Left ventricle myocardium inferior (tissue), 1 donor: ENCODE measurements around the gene ENDOV. TPM values are rescaled to one million over a fixed set of nuclear protein-coding genes. Genes with fewer than 3 reads are reported as not detected.

ENCODE experiments used
- DNase-seq: peaks from one replicate; pipeline ENCODE4 v3.0.0-alpha.2; 2020
- H3K27ac ChIP-seq: fragments of 200-600 bp; replicated peaks from 2 replicates; pipeline ENCODE4 v1.8.0; 2021
- H3K27me3 ChIP-seq: fragments of 200-600 bp; 2 replicates; pipeline ENCODE4 v1.8.0; 2021; ENCODE audit warnings: low read depth
- H3K36me3 ChIP-seq: fragments of 200-600 bp; 2 replicates; pipeline ENCODE4 v1.8.0; 2021
- H3K4me1 ChIP-seq: fragments of 200-600 bp; 2 replicates; pipeline ENCODE4 v1.8.0; 2021
- H3K4me3 ChIP-seq: fragments of 200-600 bp; 2 replicates; pipeline ENCODE4 v1.8.0; 2021; ENCODE audit warnings: mild to moderate bottlenecking, moderate library complexity
- H3K9me3 ChIP-seq: fragments of 200-600 bp; replicated peaks from 2 replicates; pipeline ENCODE4 v1.8.0; 2021
- CTCF ChIP-seq: fragments of 200-600 bp; IDR thresholded peaks from 2 replicates; pipeline ENCODE4 v1.8.0; 2021; ENCODE audit warnings: antibody characterized with exemption, mild to moderate bottlenecking, borderline replicate concordance
- intact Hi-C: fragments of 100-400 bp; cut with micrococcal nuclease; formaldehyde crosslinking; loops from one replicate; pipeline ENCODE4 v1.11.0; 2022
- total RNA-seq: library from RNA; stranded (reverse); fragmentation: NEBNext Ultra II Directional; extraction: Animal tissue kit (Norgen Biotek cat#: 25700); gene quantifications from one replicate; pipeline ENCODE4 v1.2.1, GENCODE V29; 2021
- donor health status: DM: no; HTN: yes; CAD: no; lungs with severe emphysema.

The ENDOV gene
- total RNA-seq, 1 donor from 2014 or later, result 11.3 TPM

- H3K9me3 ChIP-seq, result no peaks in the 10 kb centered on the region
- no peaks in the 10 kb centered on the region for H3K36me3 ChIP-seq
- no peak for TF ChIP-seq CTCF
- no peak overlapping the region for H3K27ac ChIP-seq
- no peak overlapping the region for H3K4me3 ChIP-seq
- intact Hi-C loops, result no loop called here
- peaks cover 46% of the 10 kb centered on the region for H3K4me1 ChIP-seq
- H3K27me3 ChIP-seq, result peaks cover 100% of the 10 kb centered on the region
- DNase-seq, result no peak
Observed at GRCh38 chr17:80474231-80474960, 59.4 kb downstream of the ENDOV start.

GRCh38 chr17:80474961-80475909, 60.3 kb downstream of the ENDOV start:
- TF ChIP-seq CTCF, result no peak
- no peak for DNase-seq
- H3K27me3 ChIP-seq, result peaks cover 100% of the 10 kb centered on the region
- H3K27ac ChIP-seq, result no peak overlapping the region
- H3K36me3 ChIP-seq, result no peaks in the 10 kb centered on the region
- no peaks in the 10 kb centered on the region for H3K9me3 ChIP-seq
- peak overlapping the region; percentile 60 for H3K4me3 ChIP-seq
- peaks cover 46% of the 10 kb centered on the region for H3K4me1 ChIP-seq
- intact Hi-C loops, result no loop called here

GRCh38 chr17:80475910-80476876, 61.2 kb downstream of the ENDOV start, which contains the start of gene NPTX1:
Gene NPTX1, minus strand, starts transcription at chr17:80476607. Its CDS starts 161 bp downstream, at chr17:80476446.
- H3K4me1 ChIP-seq, result peaks cover 46% of the 10 kb centered on the region
- H3K27ac ChIP-seq, result no peak within 1 kb of the TSS
- intact Hi-C loops, result no loop called here
- H3K9me3 ChIP-seq, result no peaks in the 10 kb centered on the region
- H3K4me3 ChIP-seq, result peak within 1 kb of the TSS; percentile 60
- H3K27me3 ChIP-seq, result peaks cover 100% of the 10 kb centered on the region
- no peaks in the 10 kb centered on the region for H3K36me3 ChIP-seq
- no peak for TF ChIP-seq CTCF
- DNase-seq, result no peak

- no peaks in the 10 kb centered on the region for H3K36me3 ChIP-seq
- TF ChIP-seq CTCF, result no peak
- H3K9me3 ChIP-seq, result no peaks in the 10 kb centered on the region
- DNase-seq, result no peak
- no peak overlapping the region for H3K27ac ChIP-seq
- intact Hi-C loops, result no loop called here
- peaks cover 100% of the 10 kb centered on the region for H3K27me3 ChIP-seq
- peak overlapping the region; percentile 60 for H3K4me3 ChIP-seq
- H3K4me1 ChIP-seq, result peaks cover 46% of the 10 kb centered on the region
Observed at GRCh38 chr17:80476877-80477646, 62.1 kb downstream of the ENDOV start.
